Heart left ventricle (tissue), 16 donors: ENCODE results near the gene ELMO2. TPM values are rescaled to one million over a fixed set of nuclear protein-coding genes. Genes with fewer than 3 reads are reported as not detected.

Experiments
- ATAC-seq, 4 donors: fragments of 200-7000 bp; cut with Tn5 transposase; one replicate each; pipeline ENCODE4 v1.9.1; 2020 to 2022; ENCODE audit warnings: moderate library complexity in 4 of 4, mild to moderate bottlenecking in 3 of 4, moderate number of reproducible peaks in 1 of 4
- DNase-seq, 5 donors: peaks; one replicate each; pipeline ENCODE4 v3.0.0-alpha.2; 2020
- H3K27ac ChIP-seq, 12 donors: fragments of 200-600 bp; sonication (generic) in 4 of 12; one replicate each; pipeline versions ENCODE4 v1.5.0 to v1.8.0; 2016 to 2022; ENCODE audit warnings: mild to moderate bottlenecking in 2 of 12
- H3K27me3 ChIP-seq, 9 donors: fragments of 200-600 bp; sonication (generic) in 2 of 9; one replicate each; pipeline versions ENCODE4 v1.5.1 to v1.8.0; 2016 to 2022; ENCODE audit warnings: mild to moderate bottlenecking in 3 of 9
- H3K36me3 ChIP-seq, 9 donors: fragments of 200-600 bp; sonication (generic) in 2 of 9; one replicate each; pipeline versions ENCODE4 v1.5.0 to v1.8.0; 2018 to 2022; ENCODE audit warnings: mild to moderate bottlenecking in 2 of 9
- H3K4me1 ChIP-seq, 12 donors: fragments of 200-600 bp; sonication (generic) in 4 of 12; one replicate each; pipeline versions ENCODE4 v1.5.0 to v1.8.0; 2016 to 2022; ENCODE audit warnings: mild to moderate bottlenecking in 3 of 12
- H3K4me3 ChIP-seq, 12 donors: fragments of 200-600 bp; sonication (generic) in 4 of 12; one replicate each; pipeline versions ENCODE4 v1.5.0 to v1.8.0; 2017 to 2022; ENCODE audit warnings: mild to moderate bottlenecking in 9 of 12, moderate library complexity in 4 of 12
- H3K9me3 ChIP-seq, 12 donors: fragments of 200-600 bp; sonication (generic) in 4 of 12; one replicate each; pipeline versions ENCODE4 v1.5.0 to v1.8.0; 2016 to 2022; ENCODE audit warnings: mild to moderate bottlenecking in 1 of 12
- CTCF ChIP-seq, 12 donors: fragments of 200-600 bp; sonication (generic) in 4 of 12; IDR thresholded peaks; one replicate each; pipeline versions ENCODE4 v1.5.0 to v1.8.0; 2018 to 2022; ENCODE audit warnings: antibody characterized with exemption in 12 of 12, mild to moderate bottlenecking in 5 of 12
- POLR2A ChIP-seq, 2 donors: fragments of 450-650 bp; IDR thresholded peaks; one replicate each; pipeline ENCODE4 v1.6.1; 2017; ENCODE audit warnings: antibody characterized with exemption in 2 of 2, mild to moderate bottlenecking in 2 of 2, moderate library complexity in 2 of 2
- WGBS, 4 donors: extraction: QIAGEN DNeasy Blood & Tissue Kit in 2 of 4; methylation state at CpG; one replicate each; pipeline versions ENCODE4 v1.1.5 to v1.1.7; 2013 to 2018; 5-methylcytosine and 5-hydroxymethylcytosine counted together
- intact Hi-C, 10 donors: fragments of 100-400 bp; cut with DNase I; formaldehyde crosslinking; loops; one replicate each; pipeline versions ENCODE4 v1.11.1 to v1.14.2; 2022
- polyA plus RNA-seq, 2 donors: library from polyadenylated mRNA; stranded (reverse); fragments of 200-250 nt; gene quantifications; one replicate each; pipeline ENCODE4 v1.2.3, GENCODE V29; 2013
- total RNA-seq, 9 donors: library from RNA; depleted of rRNA in 2 of 9; stranded (reverse); fragments of >200 nt in 2 of 9; fragmentation: NEBNext Ultra II Directional in 3 of 9; extraction: Animal tissue kit (Norgen Biotek cat#: 25700) in 3 of 9; gene quantifications; one replicate each; pipeline versions ENCODE4 v1.1.0 to v1.2.4, GENCODE V29; 2016 to 2023
- donor health status: ischemic (EF 13 %, LVEDD 7.1; RV severe dilation, severe dysfunction).
- donor health status: healthy with polysubstance abuse.
- donor health status: DM: no; HTN: yes; CAD: no.
- donor health status: DM: no; HTN: no; CAD: no.
- donor health status: ischemic (EF 25% LVEDD 6.9; RV normal size, moderate dysfunction).
- donor health status: ischemic (EF 25% LVEDD 5.7; RV mildly dilated, moderate dysfunction).
- donor health status: healthy.
- donor health status: DM: yes; HTN: yes; CAD: no.
- donor health status: ischemic (EF 35%, LVEDD 5.7; RV mildly dilated, moderate dysfunction).
- donor health status: nonischemic (EF 11% LVEDD 7.7; RV severe dilation, severe dysfunction).
- donor health status: DM: yes; HTN: yes; CAD: no.
- donor health status: PGD.
- donor health status: ischemic (EF 29% LVEDD 5.4; RV normal size, mild dysfunction).
- donor health status: nonischemic (EF 23%, LVEDD 6.1; RV moderate dilation, normal function).

The ELMO2 gene
- total and polyA plus RNA-seq, 11 donors = 14.6 to 57.5 (median 33.6) TPM

GRCh38 chr20:46343975-46344357 lies 62.4 kb downstream of the ELMO2 start:
- H3K4me3 ChIP-seq = no peak overlapping the region
- TF ChIP-seq POLR2A (IDR thresholded peaks at IDR 0.05) (no peak), CTCF (IDR thresholded peaks at IDR 0.05) (no peak)
- ATAC-seq (no peak), DNase-seq (peak in 1 of 5 donors; percentile 25)
- H3K36me3 ChIP-seq = peaks cover 0 to 6% (median 0%) of the 10 kb centered on the region in 9 donors
- no peaks in the 10 kb centered on the region for H3K9me3 ChIP-seq
- H3K27ac ChIP-seq = no peak overlapping the region
- intact Hi-C loops = loop anchor here in 3 of 10 donors (10.0 kb wide), 1 partner anchor 319 kb away; the partner anchor contains the start of gene SLC12A5 (in 3 of the 3)
- peaks cover 7 to 46% (median 22%) of the 10 kb centered on the region in 9 donors for H3K27me3 ChIP-seq
- 32 to 49% (median 40%) methylated on average over 2 of the region's 2 CpGs for WGBS, 4 donors
- H3K4me1 ChIP-seq = peaks cover 0 to 22% (median 11%) of the 10 kb centered on the region in 12 donors

- DNase-seq (peak in 1 of 5 donors; percentile 35), ATAC-seq (no peak)
- no peak overlapping the region for H3K4me3 ChIP-seq
- 4 to 7% (median 6%) methylated on average over 16 to 17 of the region's 17 CpGs for WGBS, 4 donors
- H3K4me1 ChIP-seq = peaks cover 0 to 17% (median 8%) of the 10 kb centered on the region in 12 donors
- intact Hi-C loops = loop anchor here in 3 of 10 donors (10.0 kb wide), 1 partner anchor 319 kb away; the partner anchor contains the start of gene SLC12A5 (in 3 of the 3)
- TF ChIP-seq POLR2A (IDR thresholded peaks at IDR 0.05) = no peak
- no peak for TF ChIP-seq CTCF (IDR thresholded peaks at IDR 0.05)
- H3K27me3 ChIP-seq = peaks cover 7 to 51% (median 22%) of the 10 kb centered on the region in 9 donors
- H3K9me3 ChIP-seq = no peaks in the 10 kb centered on the region
- H3K36me3 ChIP-seq = peaks cover 0 to 6% (median 0%) of the 10 kb centered on the region in 9 donors
- no peak overlapping the region for H3K27ac ChIP-seq
These were observed 63.0 kb downstream of the ELMO2 start for GRCh38 chr20:46343348-46343974.

GRCh38 chr20:46342451-46343347 lies 63.7 kb downstream of the ELMO2 start:
- intact Hi-C loops = loop anchor here in 3 of 10 donors (10.0 kb wide), 1 partner anchor 318 kb away; the partner anchor contains the start of gene SLC12A5 (in 3 of the 3)
- 35 to 42% (median 38%) methylated on average over 12 to 17 of the region's 17 CpGs for WGBS, 4 donors

More at GRCh38 chr20:46342451-46343347, 63.7 kb downstream of the ELMO2 start:
- H3K27ac ChIP-seq = no peak overlapping the region
- DNase-seq (peak in 1 of 5 donors; percentile 26), ATAC-seq (no peak)
- H3K4me3 ChIP-seq = no peak overlapping the region
- peaks cover 7 to 58% (median 25%) of the 10 kb centered on the region in 9 donors for H3K27me3 ChIP-seq
- no peak for TF ChIP-seq CTCF (IDR thresholded peaks at IDR 0.05)
- no peak for TF ChIP-seq POLR2A (IDR thresholded peaks at IDR 0.05)
- peaks cover 0 to 11% (median 8%) of the 10 kb centered on the region in 12 donors for H3K4me1 ChIP-seq
- H3K36me3 ChIP-seq = peaks cover 0 to 6% (median 0%) of the 10 kb centered on the region in 9 donors
- no peaks in the 10 kb centered on the region for H3K9me3 ChIP-seq
